ENCODE results near the gene SLC25A51. TPM values are rescaled to one million over a fixed set of nuclear protein-coding genes. Genes with fewer than 3 reads are reported as not detected.

The SLC25A51 gene
- total and polyA plus RNA-seq, 7 experiments from 2014 or later: 10.8 to 37.8 (median 23.0) TPM

- DNase-seq (no peak), ATAC-seq (no peak)
- Mint-ChIP-seq H3K27me3 (no peaks in the 10 kb centered on the region), H3K4me3 (no peak overlapping the region), H3K9me3 (no peaks in the 10 kb centered on the region), H3K36me3 (no peaks in the 10 kb centered on the region), H3K27ac (no peak overlapping the region), H3K4me1 (peaks cover 0 to 3% (median 0%) of the 10 kb centered on the region in 7 donors)
- no peaks in the 10 kb centered on the region for H3K27me3 ChIP-seq (ENCODE audit: control insufficient read depth in 2 of 2, insufficient read depth in 2 of 2, low read length in 2 of 2)
- H3K4me3 ChIP-seq (ENCODE audit: low read length): no peak overlapping the region
- H3K4me1 ChIP-seq (ENCODE audit: control insufficient read depth in 2 of 2, insufficient read depth in 2 of 2, low read length in 2 of 2): no peaks in the 10 kb centered on the region
- ChIA-PET CTCF (no interaction called here), POLR2A (no interaction called here)
- H3K9me3 ChIP-seq (ENCODE audit: control insufficient read depth in 2 of 3, low read length in 3 of 3): no peaks in the 10 kb centered on the region
- H3K36me3 ChIP-seq (ENCODE audit: control insufficient read depth in 2 of 3, insufficient read depth in 3 of 3, low read length in 3 of 3): no peaks in the 10 kb centered on the region
- H3K27ac ChIP-seq (ENCODE audit: low read depth, low read length): no peak overlapping the region
- intact Hi-C loops (cut with micrococcal nuclease): no loop called here
These were observed 23.9 kb upstream of the SLC25A51 start for GRCh38 chr9:37927601-37928551.

GRCh38 chr9:37927132-37927531 lies 23.2 kb upstream of the SLC25A51 start:
- intact Hi-C loops (cut with micrococcal nuclease): no loop called here
- H3K36me3 Mint-ChIP-seq: no peaks in the 10 kb centered on the region
- Histone ChIP-seq H3K4me1 (ENCODE audit: control insufficient read depth in 2 of 2, insufficient read depth in 2 of 2, low read length in 2 of 2) (no peaks in the 10 kb centered on the region), H3K27ac (ENCODE audit: low read depth, low read length) (no peak overlapping the region), H3K9me3 (ENCODE audit: control insufficient read depth in 2 of 3, low read length in 3 of 3) (no peaks in the 10 kb centered on the region), H3K27me3 (ENCODE audit: control insufficient read depth in 2 of 2, insufficient read depth in 2 of 2, low read length in 2 of 2) (no peaks in the 10 kb centered on the region), H3K4me3 (ENCODE audit: low read length) (no peak overlapping the region), H3K36me3 (ENCODE audit: control insufficient read depth in 2 of 3, insufficient read depth in 3 of 3, low read length in 3 of 3) (no peaks in the 10 kb centered on the region)
- H3K27me3 Mint-ChIP-seq: no peaks in the 10 kb centered on the region
- peaks cover 0 to 3% (median 0%) of the 10 kb centered on the region in 7 donors for H3K4me1 Mint-ChIP-seq
- no peak overlapping the region for H3K4me3 Mint-ChIP-seq
- ATAC-seq (no peak), DNase-seq (no peak)
- ChIA-PET POLR2A (no interaction called here), CTCF (no interaction called here)
- no peaks in the 10 kb centered on the region for H3K9me3 Mint-ChIP-seq
- no peak overlapping the region for H3K27ac Mint-ChIP-seq

GRCh38 chr9:37926737-37927118 lies 22.8 kb upstream of the SLC25A51 start:
- Mint-ChIP-seq H3K4me3 (no peak overlapping the region), H3K27me3 (no peaks in the 10 kb centered on the region), H3K36me3 (no peaks in the 10 kb centered on the region), H3K27ac (no peak overlapping the region), H3K9me3 (no peaks in the 10 kb centered on the region), H3K4me1 (peaks cover 0 to 3% (median 0%) of the 10 kb centered on the region in 7 donors)
- ChIA-PET POLR2A (no interaction called here), CTCF (no interaction called here)
- Histone ChIP-seq H3K9me3 (ENCODE audit: control insufficient read depth in 2 of 3, low read length in 3 of 3) (no peaks in the 10 kb centered on the region), H3K36me3 (ENCODE audit: control insufficient read depth in 2 of 3, insufficient read depth in 3 of 3, low read length in 3 of 3) (no peaks in the 10 kb centered on the region), H3K27ac (ENCODE audit: low read depth, low read length) (no peak overlapping the region), H3K4me3 (ENCODE audit: low read length) (no peak overlapping the region), H3K27me3 (ENCODE audit: control insufficient read depth in 2 of 2, insufficient read depth in 2 of 2, low read length in 2 of 2) (no peaks in the 10 kb centered on the region), H3K4me1 (ENCODE audit: control insufficient read depth in 2 of 2, insufficient read depth in 2 of 2, low read length in 2 of 2) (no peaks in the 10 kb centered on the region)
- intact Hi-C loops (cut with micrococcal nuclease): no loop called here
- DNase-seq (no peak), ATAC-seq (no peak)

- no peaks in the 10 kb centered on the region for H3K9me3 Mint-ChIP-seq
- Histone ChIP-seq H3K27ac (ENCODE audit: low read depth, low read length) (no peak overlapping the region), H3K4me1 (ENCODE audit: control insufficient read depth in 2 of 2, insufficient read depth in 2 of 2, low read length in 2 of 2) (no peaks in the 10 kb centered on the region), H3K36me3 (ENCODE audit: control insufficient read depth in 2 of 3, insufficient read depth in 3 of 3, low read length in 3 of 3) (no peaks in the 10 kb centered on the region), H3K27me3 (ENCODE audit: control insufficient read depth in 2 of 2, insufficient read depth in 2 of 2, low read length in 2 of 2) (no peaks in the 10 kb centered on the region), H3K9me3 (ENCODE audit: control insufficient read depth in 2 of 3, low read length in 3 of 3) (no peaks in the 10 kb centered on the region), H3K4me3 (ENCODE audit: low read length) (no peak overlapping the region)
- H3K4me1 Mint-ChIP-seq: peaks cover 0 to 3% (median 0%) of the 10 kb centered on the region in 7 donors
- ChIA-PET POLR2A (no interaction called here), CTCF (no interaction called here)
- no peak for ATAC-seq
- H3K36me3 Mint-ChIP-seq: no peaks in the 10 kb centered on the region
- intact Hi-C loops (cut with micrococcal nuclease): no loop called here
- H3K27ac Mint-ChIP-seq: no peak overlapping the region
- no peaks in the 10 kb centered on the region for H3K27me3 Mint-ChIP-seq
- DNase-seq: no peak
- no peak overlapping the region for H3K4me3 Mint-ChIP-seq
These were observed 22.1 kb upstream of the SLC25A51 start for GRCh38 chr9:37925786-37926736.

GRCh38 chr9:37925006-37925405 lies 21.1 kb upstream of the SLC25A51 start:
- ATAC-seq (no peak), DNase-seq (no peak)
- Histone ChIP-seq H3K4me1 (ENCODE audit: control insufficient read depth in 2 of 2, insufficient read depth in 2 of 2, low read length in 2 of 2) (no peaks in the 10 kb centered on the region), H3K9me3 (ENCODE audit: control insufficient read depth in 2 of 3, low read length in 3 of 3) (no peaks in the 10 kb centered on the region), H3K4me3 (ENCODE audit: low read length) (no peak overlapping the region), H3K27ac (ENCODE audit: low read depth, low read length) (no peak overlapping the region), H3K36me3 (ENCODE audit: control insufficient read depth in 2 of 3, insufficient read depth in 3 of 3, low read length in 3 of 3) (no peaks in the 10 kb centered on the region), H3K27me3 (ENCODE audit: control insufficient read depth in 2 of 2, insufficient read depth in 2 of 2, low read length in 2 of 2) (no peaks in the 10 kb centered on the region)
- ChIA-PET CTCF (interaction anchor here (0.5 to 0.7 kb wide), 2 partner anchors 94 to 327 kb away, joined by 3 to 4 read pairs; no protein-coding TSS in a partner anchor), POLR2A (no interaction called here)
- Mint-ChIP-seq H3K27ac (no peak overlapping the region), H3K4me1 (peaks cover 0 to 3% (median 0%) of the 10 kb centered on the region in 7 donors), H3K4me3 (no peak overlapping the region), H3K36me3 (no peaks in the 10 kb centered on the region), H3K9me3 (no peaks in the 10 kb centered on the region), H3K27me3 (no peaks in the 10 kb centered on the region)
- intact Hi-C loops (cut with micrococcal nuclease): no loop called here

GRCh38 chr9:37924538-37924937 lies 20.6 kb upstream of the SLC25A51 start:
- CTCF ChIA-PET: interaction anchor here (0.5 to 0.7 kb wide), 2 partner anchors 93 to 328 kb away, joined by 3 to 4 read pairs; no protein-coding TSS in a partner anchor
- H3K27ac ChIP-seq (ENCODE audit: low read depth, low read length): no peak overlapping the region
- peaks cover 0 to 3% (median 0%) of the 10 kb centered on the region in 7 donors for H3K4me1 Mint-ChIP-seq
- no peaks in the 10 kb centered on the region for H3K36me3 ChIP-seq (ENCODE audit: control insufficient read depth in 2 of 3, insufficient read depth in 3 of 3, low read length in 3 of 3)
- H3K27me3 Mint-ChIP-seq: no peaks in the 10 kb centered on the region
- no peaks in the 10 kb centered on the region for H3K36me3 Mint-ChIP-seq
- intact Hi-C loops (cut with micrococcal nuclease): no loop called here
- H3K4me3 Mint-ChIP-seq: no peak overlapping the region
- no peak overlapping the region for H3K27ac Mint-ChIP-seq
- DNase-seq (no peak), ATAC-seq (no peak)
- H3K27me3 ChIP-seq (ENCODE audit: control insufficient read depth in 2 of 2, insufficient read depth in 2 of 2, low read length in 2 of 2): no peaks in the 10 kb centered on the region
- H3K9me3 ChIP-seq (ENCODE audit: control insufficient read depth in 2 of 3, low read length in 3 of 3): no peaks in the 10 kb centered on the region
- no peaks in the 10 kb centered on the region for H3K4me1 ChIP-seq (ENCODE audit: control insufficient read depth in 2 of 2, insufficient read depth in 2 of 2, low read length in 2 of 2)
- POLR2A ChIA-PET: no interaction called here
- no peak overlapping the region for H3K4me3 ChIP-seq (ENCODE audit: low read length)
- no peaks in the 10 kb centered on the region for H3K9me3 Mint-ChIP-seq
